MCF 10A (cell line): Measurements from ENCODE around the gene LRRC58. TPM values are rescaled to one million over a fixed set of nuclear protein-coding genes. Genes with fewer than 3 reads are reported as not detected.

ENCODE experiments used
- BruUV-seq: library from RNA; stranded (reverse); fragments of 400-500 nt; replicated peaks from 2 replicates; lab custom pipeline; 2021; lab: Mats Ljungman, UMichigan
- CTCF ChIA-PET: fragments of 300-600 bp; sonication (Branson Sonifier 250); formaldehyde crosslinking; extraction: SDS; loops from one replicate; lab custom pipeline; 2021; ENCODE audit warnings: antibody characterized with exemption, inconsistent platforms; lab: Yijun Ruan, JAX
- POLR2A ChIA-PET: fragments of 300-600, 350-650 bp; sonication (Branson Sonifier 250); formaldehyde crosslinking; extraction: SDS; loops from one replicate; lab custom pipeline; 2020; ENCODE audit warnings: antibody characterized with exemption, inconsistent platforms; lab: Yijun Ruan, JAX
- DNase-seq: peaks from one replicate; pipeline ENCODE4 v3.0.0-alpha.2; 2018; ENCODE audit not compliant: unreplicated experiment
- H3K27ac Mint-ChIP-seq: one replicate; pipeline ENCODE4 v1.8.0; 2022; ENCODE audit warnings: mild to moderate bottlenecking, low read depth, mixed read lengths; ENCODE audit not compliant: unreplicated experiment
- H3K27me3 Mint-ChIP-seq: one replicate; pipeline ENCODE4 v1.8.0; 2022; ENCODE audit warnings: mixed read lengths; ENCODE audit not compliant: insufficient read depth, unreplicated experiment
- H3K36me3 Mint-ChIP-seq: one replicate; pipeline ENCODE4 v1.8.0; 2022; ENCODE audit warnings: mild to moderate bottlenecking, moderate library complexity, mixed read lengths; ENCODE audit not compliant: insufficient read depth, unreplicated experiment
- H3K4me1 Mint-ChIP-seq: one replicate; pipeline ENCODE4 v1.8.0; 2022; ENCODE audit warnings: mixed read lengths; ENCODE audit not compliant: insufficient read depth, unreplicated experiment
- H3K4me3 Mint-ChIP-seq: one replicate; pipeline ENCODE4 v1.8.0; 2022; ENCODE audit warnings: mild to moderate bottlenecking, moderate library complexity, mixed read lengths; ENCODE audit not compliant: unreplicated experiment
- H3K9me3 Mint-ChIP-seq: one replicate; pipeline ENCODE4 v1.8.0; 2022; ENCODE audit warnings: mixed read lengths; ENCODE audit not compliant: unreplicated experiment
- intact Hi-C: fragments of 100-400 bp; cut with micrococcal nuclease; formaldehyde crosslinking; loops from 2 replicates; pipeline ENCODE4 v1.14.1; 2022
- total RNA-seq: library from RNA; stranded (reverse); gene quantifications from 2 replicates; pipeline ENCODE4 v1.2.3, GENCODE V29; 2022
- TF ChIP-seq, protein P1 (sequence below): fragments of 200-600 bp; IDR thresholded peaks from one replicate; pipeline ENCODE4 v1.8.0; 2022; ENCODE audit warnings: antibody characterized with exemption, mild to moderate bottlenecking; ENCODE audit not compliant: unreplicated experiment

Gene LRRC58
- total RNA-seq, 1 experiment from 2014 or later = 25.8 TPM

DNA sequence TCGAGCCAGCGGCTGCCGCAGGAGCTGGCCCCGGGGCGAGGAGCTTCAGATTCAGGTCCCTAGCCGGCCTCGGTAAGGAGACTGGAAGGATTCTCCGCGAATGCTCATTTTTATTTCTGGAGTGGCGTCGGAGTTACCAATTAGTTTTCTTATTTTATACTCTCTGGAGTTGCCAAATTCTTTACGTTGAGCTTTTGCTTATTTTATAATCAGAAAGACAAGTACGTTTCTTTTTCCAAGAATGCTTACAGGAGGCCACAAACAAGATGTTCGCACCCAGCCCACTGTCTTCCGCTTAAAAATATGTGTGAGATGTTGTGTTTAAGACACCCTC is 63.7 kb downstream of the LRRC58 start:
- ChIA-PET CTCF (no interaction called here), POLR2A (no interaction called here)
- peak overlapping the region; percentile 62 for H3K4me3 Mint-ChIP-seq
- TF ChIP-seq, protein P1, sequence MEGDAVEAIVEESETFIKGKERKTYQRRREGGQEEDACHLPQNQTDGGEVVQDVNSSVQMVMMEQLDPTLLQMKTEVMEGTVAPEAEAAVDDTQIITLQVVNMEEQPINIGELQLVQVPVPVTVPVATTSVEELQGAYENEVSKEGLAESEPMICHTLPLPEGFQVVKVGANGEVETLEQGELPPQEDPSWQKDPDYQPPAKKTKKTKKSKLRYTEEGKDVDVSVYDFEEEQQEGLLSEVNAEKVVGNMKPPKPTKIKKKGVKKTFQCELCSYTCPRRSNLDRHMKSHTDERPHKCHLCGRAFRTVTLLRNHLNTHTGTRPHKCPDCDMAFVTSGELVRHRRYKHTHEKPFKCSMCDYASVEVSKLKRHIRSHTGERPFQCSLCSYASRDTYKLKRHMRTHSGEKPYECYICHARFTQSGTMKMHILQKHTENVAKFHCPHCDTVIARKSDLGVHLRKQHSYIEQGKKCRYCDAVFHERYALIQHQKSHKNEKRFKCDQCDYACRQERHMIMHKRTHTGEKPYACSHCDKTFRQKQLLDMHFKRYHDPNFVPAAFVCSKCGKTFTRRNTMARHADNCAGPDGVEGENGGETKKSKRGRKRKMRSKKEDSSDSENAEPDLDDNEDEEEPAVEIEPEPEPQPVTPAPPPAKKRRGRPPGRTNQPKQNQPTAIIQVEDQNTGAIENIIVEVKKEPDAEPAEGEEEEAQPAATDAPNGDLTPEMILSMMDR = no peak
- no TSS peak for BruUV-seq
- intact Hi-C loops = no loop called here
- DNase-seq = no peak
- no peaks in the 10 kb centered on the region for H3K36me3 Mint-ChIP-seq
- H3K4me1 Mint-ChIP-seq = no peaks in the 10 kb centered on the region
- no peaks in the 10 kb centered on the region for H3K9me3 Mint-ChIP-seq
- no peak overlapping the region for H3K27ac Mint-ChIP-seq
- H3K27me3 Mint-ChIP-seq = no peaks in the 10 kb centered on the region

DNA sequence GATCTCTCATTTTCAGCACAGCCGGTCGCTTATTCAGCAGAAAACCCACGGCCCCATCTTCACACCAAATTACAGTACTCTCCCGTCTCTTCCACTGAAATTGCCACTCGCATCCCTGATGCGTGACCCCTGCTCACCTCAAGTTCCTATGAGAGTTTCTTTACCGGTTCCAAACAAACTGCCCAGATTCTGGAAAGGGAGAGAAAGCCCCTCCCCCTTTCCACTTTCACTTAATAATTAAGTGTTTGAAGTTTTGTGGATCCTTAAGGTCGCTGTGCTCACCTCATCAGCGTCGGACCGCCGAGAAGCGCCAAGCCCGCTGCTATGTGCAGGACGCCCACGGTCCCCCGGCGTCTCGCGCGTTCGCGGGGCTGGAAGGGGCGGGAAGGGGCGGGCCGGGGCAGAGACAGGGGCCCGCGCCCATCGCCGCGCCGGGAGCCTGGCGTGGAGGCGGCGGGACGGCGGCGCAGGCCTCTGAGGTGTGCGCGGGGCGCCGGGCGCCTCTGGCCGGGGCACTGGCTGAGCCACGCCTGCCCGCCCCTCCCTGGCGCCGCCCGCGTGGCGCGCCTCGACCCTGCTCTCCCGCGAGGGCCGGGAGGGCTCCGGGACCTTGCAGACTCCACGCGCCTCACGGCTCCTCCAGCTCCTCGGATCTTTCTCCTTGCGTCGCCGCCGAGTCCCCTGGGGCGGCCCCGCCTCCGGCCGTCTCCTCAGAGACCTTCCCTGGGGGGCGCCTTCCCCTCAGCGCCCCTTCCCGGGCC is 64.2 kb downstream of the LRRC58 start, which contains the start of gene GPR156:
Gene GPR156, minus strand, starts transcription at position 476 of the 761 bp plus-strand sequence. CDS start 41,124 bp downstream, outside the sequence.
- TF ChIP-seq, protein P1 = no peak
- H3K27me3 Mint-ChIP-seq = no peaks in the 10 kb centered on the region
- intact Hi-C loops = no loop called here
- peak within 1 kb of the TSS; percentile 62 for H3K4me3 Mint-ChIP-seq
- ChIA-PET POLR2A (no interaction called here), CTCF (no interaction called here)
- no peaks in the 10 kb centered on the region for H3K36me3 Mint-ChIP-seq
- H3K27ac Mint-ChIP-seq = no peak within 1 kb of the TSS
- H3K9me3 Mint-ChIP-seq = no peaks in the 10 kb centered on the region
- no peaks in the 10 kb centered on the region for H3K4me1 Mint-ChIP-seq
- no TSS peak for BruUV-seq
- peak; percentile 20 for DNase-seq

DNA sequence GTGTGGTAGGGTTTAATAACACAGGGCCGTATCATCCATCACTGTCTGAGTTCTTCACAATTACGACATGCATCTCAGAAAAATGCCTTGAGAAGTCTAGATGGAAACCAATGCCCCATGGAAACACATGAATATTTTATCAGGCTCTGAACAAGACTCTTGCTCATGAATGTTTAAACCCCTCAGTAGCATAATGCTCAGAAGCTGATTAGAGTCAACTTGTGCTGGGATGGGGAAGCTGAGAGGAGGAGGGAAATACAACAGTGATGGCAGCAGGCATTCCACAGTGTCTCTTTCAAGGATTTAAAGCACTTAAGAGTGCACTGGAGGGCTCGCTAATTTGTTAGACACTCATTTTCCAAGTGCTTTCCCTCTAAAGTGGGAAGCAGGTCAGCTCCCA is 67.9 kb downstream of the LRRC58 start:
- H3K36me3 Mint-ChIP-seq = no peaks in the 10 kb centered on the region
- H3K9me3 Mint-ChIP-seq = no peaks in the 10 kb centered on the region
- no peak overlapping the region for H3K4me3 Mint-ChIP-seq
- no peak for DNase-seq
- BruUV-seq = no TSS peak
- ChIA-PET POLR2A (interaction anchor here (1.3 kb wide), 1 partner anchor 69 kb away, joined by 7 read pairs; no protein-coding TSS in a partner anchor), CTCF (interaction anchor here (1.2 kb wide), 1 partner anchor 38 kb away, joined by 3 read pairs; no protein-coding TSS in a partner anchor)
- no peak overlapping the region for H3K27ac Mint-ChIP-seq
- TF ChIP-seq, protein P1 = no peak
- no peaks in the 10 kb centered on the region for H3K4me1 Mint-ChIP-seq
- no peaks in the 10 kb centered on the region for H3K27me3 Mint-ChIP-seq
- intact Hi-C loops = no loop called here

DNA sequence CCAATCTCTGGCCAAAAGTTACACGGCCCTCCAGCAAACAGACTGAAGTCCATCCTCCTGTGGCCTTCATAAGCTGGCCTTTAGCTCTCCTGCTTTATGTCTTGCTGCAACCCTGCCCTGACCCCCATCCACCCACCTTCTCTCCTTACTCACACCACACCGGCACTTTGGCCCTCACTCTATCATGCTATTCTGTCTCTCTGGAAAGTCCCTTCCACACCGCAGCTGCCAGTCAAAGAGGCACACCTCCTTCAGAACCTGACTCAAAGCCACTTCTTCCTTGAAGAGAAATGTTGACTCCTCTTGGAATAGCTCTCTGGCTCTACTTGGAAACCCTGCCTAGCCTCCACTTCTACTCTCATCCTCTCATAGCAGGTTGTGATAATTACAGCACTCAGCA is 68.6 kb downstream of the LRRC58 start:
- H3K27me3 Mint-ChIP-seq = no peaks in the 10 kb centered on the region
- DNase-seq = no peak
- CTCF ChIA-PET = interaction anchor here (1.2 kb wide), 1 partner anchor 10 kb away, joined by 5 read pairs; no protein-coding TSS in a partner anchor

More for the DNA sequence above, 68.6 kb downstream of the LRRC58 start:
- Mint-ChIP-seq H3K4me1 (no peaks in the 10 kb centered on the region), H3K27ac (no peak overlapping the region), H3K9me3 (no peaks in the 10 kb centered on the region), H3K4me3 (no peak overlapping the region), H3K36me3 (no peaks in the 10 kb centered on the region)
- intact Hi-C loops = no loop called here
- TF ChIP-seq, protein P1 = no peak
- BruUV-seq = no TSS peak
- POLR2A ChIA-PET = interaction anchor here (1.3 kb wide), 1 partner anchor 69 kb away, joined by 7 read pairs; no protein-coding TSS in a partner anchor
